Kidney tubule cell (primary cell): Measurements from ENCODE around the gene HOXC5.

ENCODE experiments used
- DNase-seq: peaks from one replicate; pipeline ENCODE4 v3.0.0-alpha.2; 2018; ENCODE audit warnings: low spot score

HOXC5 gene

GRCh38 chr12:54032627-54033100 lies at the start of gene HOXC5:
HOXC5 (plus strand) TSS chr12:54033050; CDS start chr12:54033123, 73 bp downstream.
- DNase-seq, result peak; percentile 76

- DNase-seq, result no peak
Observed at GRCh38 chr12:53983568-53983949, 49.3 kb upstream of the HOXC5 start.

- no peak for DNase-seq
Observed at GRCh38 chr12:53983950-53984572, 48.8 kb upstream of the HOXC5 start.

DNA sequence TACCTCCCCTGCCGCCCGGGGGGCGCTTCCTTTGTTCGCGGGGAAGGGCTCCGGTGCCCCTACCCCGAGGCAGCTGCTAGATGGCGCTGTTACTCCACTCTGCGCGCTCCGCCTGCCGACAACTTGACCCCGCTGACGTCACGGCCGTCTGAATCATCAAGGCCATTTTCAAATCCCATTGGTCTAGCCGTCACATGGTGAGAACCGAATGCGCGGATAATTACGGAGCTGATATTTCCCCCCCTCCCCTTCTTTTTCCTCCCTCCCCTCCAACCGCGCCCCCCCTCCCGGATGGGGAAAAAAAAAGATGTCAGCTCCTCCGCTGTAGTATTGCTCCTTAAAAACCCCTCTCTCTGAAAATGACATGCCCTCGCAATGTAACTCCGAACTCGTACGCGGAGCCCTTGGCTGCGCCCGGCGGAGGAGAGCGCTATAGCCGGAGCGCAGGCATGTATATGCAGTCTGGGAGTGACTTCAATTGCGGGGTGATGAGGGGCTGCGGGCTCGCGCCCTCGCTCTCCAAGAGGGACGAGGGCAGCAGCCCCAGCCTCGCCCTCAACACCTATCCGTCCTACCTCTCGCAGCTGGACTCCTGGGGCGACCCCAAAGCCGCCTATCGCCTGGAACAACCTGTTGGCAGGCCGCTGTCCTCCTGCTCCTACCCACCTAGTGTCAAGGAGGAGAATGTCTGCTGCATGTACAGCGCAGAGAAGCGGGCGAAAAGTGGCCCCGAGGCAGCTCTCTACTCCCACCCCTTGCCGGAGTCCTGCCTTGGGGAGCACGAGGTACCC lies 47.8 kb upstream of the HOXC5 start, which contains the start of gene HOXC10:
Gene HOXC10 (plus strand): TSS at position 246 of the 791 bp plus-strand sequence. CDS start 114 bp downstream, at position 360.
- DNase-seq, result peak; percentile 98

- DNase-seq, result no peak
Observed at GRCh38 chr12:53985692-53985993, 47.2 kb upstream of the HOXC5 start.

- peak; percentile 69 for DNase-seq
Observed at GRCh38 chr12:53985994-53986685, 46.7 kb upstream of the HOXC5 start.

GRCh38 chr12:53986686-53987483 lies 46.0 kb upstream of the HOXC5 start:
- no peak for DNase-seq

GRCh38 chr12:53987787-53988230 lies 45.0 kb upstream of the HOXC5 start:
- no peak for DNase-seq

GRCh38 chr12:53988541-53989226 lies 44.2 kb upstream of the HOXC5 start:
- DNase-seq, result peak; percentile 3

GRCh38 chr12:53989227-53990113 lies 43.4 kb upstream of the HOXC5 start:
- peak; percentile 73 for DNase-seq

- DNase-seq, result peak; percentile 78
Observed at GRCh38 chr12:53990311-53991076, 42.4 kb upstream of the HOXC5 start.

DNA sequence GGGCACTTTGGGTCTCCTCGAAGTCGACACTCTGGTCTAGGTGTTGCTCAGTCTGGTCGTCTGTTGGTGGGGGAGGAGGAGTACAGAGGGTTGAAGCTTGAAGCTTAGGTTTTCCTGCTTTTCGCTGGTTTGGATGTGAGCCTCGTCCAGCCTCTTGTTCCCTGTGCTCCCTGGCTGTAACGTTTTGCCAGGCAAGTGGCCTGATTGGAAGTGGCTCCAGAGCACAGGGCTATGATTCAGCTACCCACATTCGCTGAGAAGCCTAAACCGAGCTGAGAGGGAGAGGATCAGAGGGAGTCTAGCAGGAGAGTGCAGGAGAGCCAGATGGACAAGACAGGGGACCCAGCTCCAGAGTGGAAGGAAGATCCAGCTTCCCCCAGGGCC lies 41.8 kb upstream of the HOXC5 start:
- DNase-seq, result peak; percentile 82

DNA sequence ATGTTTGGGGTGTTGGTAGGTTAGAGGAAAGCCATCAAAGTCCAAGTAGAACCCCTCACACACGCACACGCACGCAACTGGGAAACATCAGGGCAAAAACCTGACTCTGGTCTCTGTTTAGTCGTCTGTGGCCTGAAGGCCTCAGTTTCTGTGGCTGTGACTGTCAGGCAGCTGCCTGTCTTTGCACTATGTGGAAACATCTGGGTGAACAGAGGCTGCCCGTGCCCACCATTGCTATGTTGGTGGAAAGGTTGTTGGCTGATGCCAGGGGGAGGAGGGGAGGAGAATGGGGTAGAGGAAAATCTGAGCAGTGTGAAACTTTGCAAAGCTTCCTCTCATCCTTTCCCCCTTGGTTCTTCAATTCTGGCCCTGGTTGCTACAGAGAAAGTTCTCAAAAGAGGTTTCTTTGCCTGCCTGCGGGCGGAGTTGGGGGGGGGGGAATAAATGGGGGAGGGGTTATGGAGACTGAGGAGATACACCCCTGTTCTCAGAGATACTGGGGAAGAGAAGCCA lies 40.4 kb upstream of the HOXC5 start:
- DNase-seq, result no peak

GRCh38 chr12:53993162-53994008 lies 39.5 kb upstream of the HOXC5 start:
- DNase-seq, result no peak

DNA sequence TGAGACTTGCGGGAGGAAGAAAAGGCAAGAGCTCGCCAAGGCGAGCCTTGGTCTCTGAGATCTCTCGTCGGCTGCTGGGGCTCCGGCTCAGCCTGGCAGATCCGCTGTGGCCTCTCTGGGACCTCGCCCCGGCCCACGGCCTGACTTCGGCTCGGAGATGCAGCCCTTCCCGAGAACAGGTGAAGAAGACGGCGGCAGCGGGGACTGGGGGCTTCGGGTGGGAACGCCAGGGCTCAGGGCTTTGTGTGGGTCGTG lies 38.9 kb upstream of the HOXC5 start:
- DNase-seq, result no peak

- DNase-seq, result peak; percentile 59
Observed at GRCh38 chr12:53994264-53995001, 38.4 kb upstream of the HOXC5 start.

DNA sequence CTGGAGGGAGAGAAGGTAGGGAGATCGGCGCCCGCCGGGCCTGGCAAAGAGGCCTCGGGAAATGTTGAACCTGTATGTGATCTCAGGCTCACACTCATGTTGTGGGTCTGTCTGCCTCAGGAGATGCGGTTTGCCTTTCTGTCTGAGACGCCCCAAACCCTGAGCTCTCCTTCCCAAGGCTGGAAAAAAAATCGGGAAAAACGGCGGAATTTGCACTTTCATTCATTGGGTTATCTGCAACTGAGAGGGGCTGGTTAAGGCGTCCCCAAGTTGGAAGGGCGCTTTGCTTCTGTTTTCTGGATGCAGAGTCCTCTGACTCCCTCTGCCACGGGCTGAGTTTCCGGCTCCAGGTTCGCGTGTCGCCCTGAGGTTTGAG lies 37.9 kb upstream of the HOXC5 start:
- peak; percentile 40 for DNase-seq
